DND-41 (cell line): ENCODE data around the gene TCEA2.

Experiments
- CTCF ChIP-seq: IDR thresholded peaks from 2 replicates; pipeline ENCODE4 v1.5.1; 2012; ENCODE audit warnings: borderline replicate concordance, low read length, moderate library complexity, mild to moderate bottlenecking; ENCODE audit not compliant: poor library complexity, severe bottlenecking; ENCODE audit errors: extremely low read depth
- EZH2 ChIP-seq: IDR thresholded peaks from 3 replicates; pipeline ENCODE4 v1.6.1; 2012; ENCODE audit warnings: borderline replicate concordance, low read depth, mild to moderate bottlenecking, moderate library complexity, low read length, inconsistent platforms; ENCODE audit not compliant: severe bottlenecking

- TF ChIP-seq CTCF: no peak
- TF ChIP-seq EZH2: no peak
These were observed 12.0 kb upstream of the TCEA2 start for GRCh38 chr20:64051033-64051452.
